HG03575 (cell line): Measurements from ENCODE around the gene BRSK2.

Source experiments
- ATAC-seq: cut with Tn5 transposase; IDR thresholded peaks from one replicate; pipeline ENCODE4 v1.9.1; 2021; ENCODE audit not compliant: unreplicated experiment, insufficient number of reproducible peaks, low FRiP score; ENCODE audit errors: extremely low read depth

BRSK2 gene

DNA sequence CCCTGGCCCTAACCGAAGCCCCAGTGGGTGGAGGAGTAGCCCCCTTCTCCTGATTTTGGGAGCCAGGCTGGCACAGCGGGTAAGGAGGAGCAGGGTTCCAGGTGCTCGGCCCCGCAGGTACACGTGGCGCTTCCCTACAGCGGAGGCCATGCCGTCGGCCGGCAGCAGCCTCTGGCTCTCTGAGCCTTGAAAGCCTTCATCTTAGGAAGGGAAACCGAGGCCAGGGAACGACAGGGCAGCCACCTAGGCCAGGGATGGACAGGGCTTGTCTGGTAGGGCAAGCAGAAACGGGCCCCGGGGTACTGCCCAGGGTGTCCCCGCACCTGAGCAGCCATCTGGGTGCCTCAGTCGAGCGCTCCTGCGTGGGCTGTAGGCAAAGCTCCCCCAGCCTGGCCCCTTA is 68.1 kb downstream of the BRSK2 start:
- ATAC-seq: no peak

GRCh38 chr11:1458340-1459218 is 68.8 kb downstream of the BRSK2 start:
- no peak for ATAC-seq

DNA sequence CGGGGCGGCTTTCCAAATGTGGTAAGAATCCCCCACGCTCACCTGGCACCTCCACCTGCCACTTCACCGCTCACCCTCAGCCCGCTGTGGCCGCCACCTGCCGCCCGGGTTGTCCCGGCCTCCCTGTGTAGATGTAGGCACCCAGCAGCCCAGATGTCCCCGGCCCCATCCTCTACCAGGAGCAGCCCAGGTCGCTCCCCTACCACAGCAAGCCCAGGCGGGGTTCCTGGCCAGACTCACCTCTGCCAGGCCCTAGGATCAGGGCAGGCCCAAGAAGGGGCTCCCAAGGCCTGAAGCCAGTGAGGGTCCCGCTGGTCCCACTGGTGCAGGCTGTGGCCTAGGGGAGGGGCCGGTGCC is 69.5 kb downstream of the BRSK2 start:
- no peak for ATAC-seq

- no peak for ATAC-seq
These were observed 70.1 kb downstream of the BRSK2 start for GRCh38 chr11:1459764-1460395.

DNA sequence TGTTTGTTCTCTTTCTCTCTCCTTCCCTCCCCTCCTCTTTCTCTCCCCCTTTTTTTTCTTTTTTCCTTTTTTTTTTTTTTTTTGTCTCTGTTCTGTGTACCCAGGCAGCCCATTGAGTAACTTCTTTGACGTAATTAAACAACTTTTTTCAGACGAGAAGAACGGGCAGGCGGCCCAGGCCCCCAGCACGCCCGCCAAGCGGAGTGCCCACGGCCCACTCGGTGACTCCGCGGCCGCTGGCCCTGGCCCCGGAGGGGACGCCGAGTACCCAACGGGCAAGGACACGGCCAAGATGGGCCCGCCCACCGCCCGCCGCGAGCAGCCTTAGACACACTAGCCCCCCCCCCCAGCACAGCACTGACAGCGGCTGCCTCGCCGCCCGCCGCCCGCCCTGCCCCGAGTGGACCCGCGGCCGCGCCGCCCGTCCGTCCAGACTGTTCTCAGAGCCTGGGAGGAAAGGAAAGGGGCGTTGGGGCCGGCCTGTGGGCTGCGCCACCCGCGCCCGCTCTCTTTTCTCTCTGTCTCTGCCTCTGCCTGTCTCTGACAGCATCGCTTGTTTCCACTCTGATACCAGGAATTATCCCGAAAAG is 70.8 kb downstream of the BRSK2 start:
- ATAC-seq: no peak

DNA sequence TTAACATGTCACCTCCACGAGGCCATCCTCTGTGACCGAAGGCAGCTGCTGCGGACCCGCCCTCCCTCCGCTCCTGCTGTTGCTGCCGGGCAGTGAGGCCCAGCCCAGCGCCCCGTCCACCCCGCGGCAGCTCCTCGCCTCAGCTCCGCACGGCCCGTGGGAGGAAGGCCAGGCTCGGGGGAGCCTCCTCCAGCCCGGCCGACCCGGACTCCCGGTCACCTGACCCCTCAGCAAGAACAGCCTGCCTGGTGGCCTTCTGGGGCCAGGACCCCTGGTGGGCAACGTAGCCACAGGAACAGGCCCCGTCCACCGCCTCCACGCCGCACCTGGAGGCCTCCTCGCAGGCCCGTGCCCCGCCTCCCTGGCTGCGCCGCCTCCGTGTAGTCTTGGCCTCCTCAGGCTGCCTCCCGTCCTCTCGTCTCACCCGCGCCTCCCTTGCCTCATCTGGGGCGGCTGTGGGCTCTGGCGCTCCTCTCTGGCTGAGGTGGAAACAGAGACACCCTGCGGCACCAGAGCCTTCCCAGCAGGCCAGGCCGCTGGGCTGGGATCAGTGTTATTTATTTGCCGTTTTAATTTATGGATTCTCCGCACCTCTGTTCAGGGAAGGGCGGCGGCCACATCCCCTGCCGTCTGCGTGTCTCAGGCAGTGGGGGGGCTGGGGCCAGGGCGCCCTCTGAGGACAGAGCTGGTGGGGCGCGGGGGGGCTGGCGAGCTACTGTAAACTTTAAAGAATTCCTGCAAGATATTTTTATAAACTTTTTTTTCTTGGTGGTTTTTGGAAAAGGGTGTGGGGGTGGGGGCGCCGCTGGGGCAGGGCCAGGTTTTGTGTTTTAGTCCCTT is 71.5 kb downstream of the BRSK2 start:
- ATAC-seq: no peak

GRCh38 chr11:1461826-1462697 is 72.3 kb downstream of the BRSK2 start:
- no peak for ATAC-seq

DNA sequence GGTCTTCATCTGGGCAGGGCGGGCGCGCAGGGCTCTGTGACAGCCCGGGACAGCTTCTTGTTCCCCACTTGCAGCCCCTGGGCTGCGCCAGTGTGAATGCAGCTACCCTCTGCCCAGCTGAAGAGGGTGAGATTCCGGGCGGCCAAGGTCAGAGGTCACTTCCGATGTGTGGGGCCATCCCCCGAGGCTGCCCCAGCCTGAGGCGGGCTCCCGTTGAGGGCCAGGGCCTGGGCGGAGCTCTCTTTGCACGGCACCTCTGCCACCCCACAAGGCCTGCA is 72.9 kb downstream of the BRSK2 start:
- ATAC-seq: no peak

DNA sequence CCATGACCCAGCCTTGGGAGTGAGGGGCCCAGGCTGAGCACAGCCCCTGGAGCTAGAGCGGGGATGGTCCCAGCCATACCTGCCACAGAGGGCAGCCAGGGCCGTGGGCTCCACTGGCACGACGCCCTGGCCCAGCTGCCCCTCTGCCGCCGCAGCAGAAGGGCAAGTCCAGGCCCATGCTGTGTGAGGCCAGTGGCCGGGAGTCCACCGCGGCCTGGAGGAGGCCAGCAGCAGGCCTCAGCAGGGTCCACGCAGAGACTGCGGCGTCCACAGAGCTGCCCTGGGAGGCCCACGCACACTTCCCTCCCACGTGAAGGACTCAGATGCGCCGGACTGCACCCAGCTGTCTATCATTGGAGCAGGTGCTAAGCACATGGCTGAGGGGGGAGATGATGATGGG is 73.3 kb downstream of the BRSK2 start:
- ATAC-seq: no peak

GRCh38 chr11:1466784-1467183 is 77.0 kb downstream of the BRSK2 start:
- ATAC-seq: no peak

- ATAC-seq: no peak
These were observed 77.5 kb downstream of the BRSK2 start for GRCh38 chr11:1467270-1467669.

GRCh38 chr11:1468002-1468401 is 78.3 kb downstream of the BRSK2 start:
- ATAC-seq: no peak

- no peak for ATAC-seq
These were observed 78.8 kb downstream of the BRSK2 start for GRCh38 chr11:1468473-1469066.

- no peak for ATAC-seq
These were observed 79.7 kb downstream of the BRSK2 start for GRCh38 chr11:1469287-1469910.

DNA sequence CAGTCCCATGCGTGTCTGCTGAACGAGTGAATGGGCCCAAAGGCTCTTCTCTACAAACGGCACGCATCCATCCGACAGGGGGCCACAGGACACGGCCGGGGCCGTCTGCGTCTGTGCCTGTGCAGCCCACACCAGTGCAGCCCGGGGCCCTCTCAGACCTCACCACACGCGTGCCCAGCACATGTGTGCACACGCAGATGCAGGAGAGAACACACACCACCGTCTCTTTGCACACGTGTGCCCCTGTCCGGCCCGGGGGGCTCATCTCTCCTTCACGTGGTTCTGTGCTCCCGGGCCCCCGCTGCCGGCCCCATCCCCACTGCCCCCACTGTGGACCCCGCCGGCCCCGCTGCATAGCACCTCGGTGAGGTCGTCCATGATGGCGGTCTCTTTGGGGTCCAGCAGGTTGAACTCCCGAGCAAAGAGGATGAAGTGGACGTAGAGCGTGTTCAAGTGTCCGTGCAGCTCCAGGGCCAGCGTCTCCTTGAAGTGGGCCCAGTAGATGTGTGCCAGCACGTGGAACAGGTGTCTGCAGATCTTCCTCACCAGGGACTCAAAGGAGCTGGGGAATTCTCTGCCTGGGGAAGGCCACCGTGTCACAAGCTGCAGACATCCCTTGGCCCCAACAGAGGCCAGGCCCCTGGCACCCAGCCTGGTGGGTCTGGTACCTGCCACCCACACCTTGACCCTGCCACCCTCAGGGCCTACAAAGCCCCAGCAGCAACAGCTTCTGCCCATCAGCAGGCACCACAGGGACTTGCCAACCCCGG is 80.4 kb downstream of the BRSK2 start:
- ATAC-seq: no peak

DNA sequence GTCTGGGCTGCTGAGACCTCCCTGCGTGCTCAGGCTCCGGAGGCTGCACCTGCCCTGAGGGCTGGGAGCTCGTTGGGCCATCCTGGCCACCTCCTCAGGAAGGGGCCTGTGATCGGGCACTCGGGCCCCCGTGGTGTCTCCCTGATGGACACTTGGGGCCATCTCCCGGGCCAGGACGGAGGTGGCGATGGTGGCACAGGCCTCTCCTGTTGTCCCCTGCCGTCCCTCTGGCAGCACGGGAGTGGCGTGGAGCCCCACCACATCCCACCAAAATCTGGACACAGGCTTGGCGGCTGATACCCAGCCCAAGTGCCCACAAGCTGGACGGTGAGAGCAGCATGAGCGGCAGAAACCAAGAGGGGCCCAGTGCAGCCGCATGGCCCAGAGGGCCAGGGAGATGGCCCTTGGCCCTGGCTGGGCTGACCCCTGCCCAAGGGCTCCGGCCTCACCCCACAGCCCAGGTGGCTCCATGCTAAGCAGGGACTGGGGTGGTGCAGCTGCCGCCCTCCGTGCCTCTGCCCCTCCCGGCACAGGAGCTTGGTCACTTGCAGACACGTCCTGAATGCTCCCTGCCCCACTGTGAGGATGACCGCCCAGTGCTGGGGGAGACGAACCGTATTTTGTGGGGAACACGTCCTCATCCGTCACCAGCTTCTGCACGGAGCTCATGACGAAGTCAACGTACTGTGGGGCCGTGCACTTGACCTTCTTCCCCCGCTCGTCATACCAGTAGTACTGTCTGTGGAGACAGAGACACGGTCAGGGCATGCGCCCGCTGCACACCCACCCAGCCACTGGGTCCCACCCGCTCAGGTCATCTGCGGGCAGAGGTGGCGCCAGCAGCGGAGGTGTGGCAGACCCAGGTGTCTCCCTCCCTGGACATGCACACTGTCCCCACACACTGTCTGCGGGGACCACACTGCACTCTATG is 81.2 kb downstream of the BRSK2 start:
- ATAC-seq: no peak
